Measurements from ENCODE around the gene HOXA3. TPM values are rescaled to one million over a fixed set of nuclear protein-coding genes. Genes with fewer than 3 reads are reported as not detected.
A peak's percentile ranks its signal among the peaks of the same experiment; 100 is the strongest.

The HOXA3 gene
- total and polyA plus RNA-seq, 2 of the 13 experiments (the other 11 are each of a cell fraction or from before 2014, with no cell fraction given), result 2.9 to 4.6 TPM

DNA sequence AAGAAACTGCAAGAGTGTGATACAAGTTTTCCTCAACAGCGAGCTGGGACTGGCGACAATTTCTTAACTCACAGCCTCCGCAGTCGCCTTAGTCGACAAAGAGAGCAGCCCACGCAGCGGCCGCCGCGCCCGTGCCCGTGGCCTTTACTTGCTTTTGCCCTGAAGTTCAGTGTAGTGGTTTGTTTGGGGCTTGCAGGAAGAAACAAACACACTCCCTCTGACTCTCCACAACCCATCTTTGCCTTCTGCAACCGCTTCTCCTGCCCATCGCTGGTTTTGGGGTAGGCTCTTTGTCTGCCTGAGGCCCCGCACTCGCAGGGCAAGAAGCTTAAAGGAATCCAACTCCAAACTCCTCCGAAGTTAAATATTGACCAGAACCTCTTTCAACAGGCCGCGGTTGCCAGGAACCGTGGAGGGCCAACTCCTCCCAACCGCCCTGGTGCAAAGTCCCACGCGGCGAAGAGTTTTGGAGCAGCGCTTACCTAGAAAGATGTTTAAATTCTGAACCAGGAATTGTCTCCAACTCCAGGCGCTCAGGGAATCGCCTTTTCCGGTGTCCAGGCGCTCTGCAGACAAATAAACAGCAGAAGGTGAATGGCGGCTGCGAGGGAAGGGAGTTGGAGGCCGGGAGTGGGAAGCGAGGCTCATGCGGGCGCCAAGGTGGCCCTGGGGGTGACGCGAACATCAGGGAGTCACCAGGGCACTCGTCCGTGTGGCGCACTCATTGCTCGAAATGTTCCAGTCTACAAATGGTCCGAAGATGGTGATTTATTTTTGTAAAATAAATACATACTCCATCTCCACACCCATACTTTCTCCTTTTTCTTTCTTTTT is 30.1 kb downstream of the HOXA3 start (continued):
- TF ChIP-seq, protein P1, sequence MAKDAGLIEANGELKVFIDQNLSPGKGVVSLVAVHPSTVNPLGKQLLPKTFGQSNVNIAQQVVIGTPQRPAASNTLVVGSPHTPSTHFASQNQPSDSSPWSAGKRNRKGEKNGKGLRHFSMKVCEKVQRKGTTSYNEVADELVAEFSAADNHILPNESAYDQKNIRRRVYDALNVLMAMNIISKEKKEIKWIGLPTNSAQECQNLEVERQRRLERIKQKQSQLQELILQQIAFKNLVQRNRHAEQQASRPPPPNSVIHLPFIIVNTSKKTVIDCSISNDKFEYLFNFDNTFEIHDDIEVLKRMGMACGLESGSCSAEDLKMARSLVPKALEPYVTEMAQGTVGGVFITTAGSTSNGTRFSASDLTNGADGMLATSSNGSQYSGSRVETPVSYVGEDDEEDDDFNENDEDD (CRISPR knock-in tag; IDR thresholded peaks at IDR 0.05; ENCODE audit: borderline replicate concordance), result no peak
- no peak for TF ChIP-seq ZNF777 (CRISPR knock-in tag; IDR thresholded peaks at IDR 0.05)
- TF ChIP-seq ADNP (CRISPR knock-in tag; IDR thresholded peaks at IDR 0.05), result no peak
- no peak for TF ChIP-seq ZBTB49 (CRISPR knock-in tag; IDR thresholded peaks at IDR 0.05; ENCODE audit: borderline replicate concordance)
- TF ChIP-seq ZNF264 (CRISPR knock-in tag; IDR thresholded peaks at IDR 0.05), result peak; percentile 28; the same call in 1 of the 2 replicates
- TF ChIP-seq, protein P2, sequence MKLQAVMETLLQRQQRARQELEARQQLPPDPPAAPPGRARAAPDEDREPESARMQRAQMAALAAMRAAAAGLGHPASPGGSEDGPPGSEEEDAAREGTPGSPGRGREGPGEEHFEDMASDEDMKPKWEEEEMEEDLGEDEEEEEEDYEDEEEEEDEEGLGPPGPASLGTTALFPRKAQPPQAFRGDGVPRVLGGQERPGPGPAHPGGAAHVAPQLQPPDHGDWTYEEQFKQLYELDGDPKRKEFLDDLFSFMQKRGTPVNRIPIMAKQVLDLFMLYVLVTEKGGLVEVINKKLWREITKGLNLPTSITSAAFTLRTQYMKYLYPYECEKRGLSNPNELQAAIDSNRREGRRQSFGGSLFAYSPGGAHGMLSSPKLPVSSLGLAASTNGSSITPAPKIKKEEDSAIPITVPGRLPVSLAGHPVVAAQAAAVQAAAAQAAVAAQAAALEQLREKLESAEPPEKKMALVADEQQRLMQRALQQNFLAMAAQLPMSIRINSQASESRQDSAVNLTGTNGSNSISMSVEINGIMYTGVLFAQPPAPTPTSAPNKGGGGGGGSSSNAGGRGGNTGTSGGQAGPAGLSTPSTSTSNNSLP (IDR thresholded peaks at IDR 0.05; ENCODE audit: low read depth, low read length), result peak; percentile 23; the same call in 1 of the 2 replicates
- TF ChIP-seq EHMT2 (IDR thresholded peaks at IDR 0.05; ENCODE audit: borderline replicate concordance, low read depth, low read length), result no peak
- no peak; the same call in 1 of the 2 replicates for TF ChIP-seq MEIS1 (CRISPR knock-in tag; IDR thresholded peaks at IDR 0.05; ENCODE audit: borderline replicate concordance)
- no peak for TF ChIP-seq NFYB (CRISPR knock-in tag; IDR thresholded peaks at IDR 0.05)
- no peak; the same call in 1 of the 2 replicates for TF ChIP-seq HIVEP1 (CRISPR knock-in tag; IDR thresholded peaks at IDR 0.05)
- TF ChIP-seq, protein P3, sequence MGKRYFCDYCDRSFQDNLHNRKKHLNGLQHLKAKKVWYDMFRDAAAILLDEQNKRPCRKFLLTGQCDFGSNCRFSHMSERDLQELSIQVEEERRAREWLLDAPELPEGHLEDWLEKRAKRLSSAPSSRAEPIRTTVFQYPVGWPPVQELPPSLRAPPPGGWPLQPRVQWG (CRISPR knock-in tag; IDR thresholded peaks at IDR 0.05; ENCODE audit: borderline replicate concordance, low read depth), result no peak
- no peak; the same call in 1 of the 2 replicates for TF ChIP-seq ZSCAN29 (CRISPR knock-in tag; conservative IDR thresholded peaks at IDR 0.05)
- TF ChIP-seq KAT2B (IDR thresholded peaks at IDR 0.05; ENCODE audit: borderline replicate concordance, low read depth, low read length), result no peak
- TF ChIP-seq, protein P4, sequence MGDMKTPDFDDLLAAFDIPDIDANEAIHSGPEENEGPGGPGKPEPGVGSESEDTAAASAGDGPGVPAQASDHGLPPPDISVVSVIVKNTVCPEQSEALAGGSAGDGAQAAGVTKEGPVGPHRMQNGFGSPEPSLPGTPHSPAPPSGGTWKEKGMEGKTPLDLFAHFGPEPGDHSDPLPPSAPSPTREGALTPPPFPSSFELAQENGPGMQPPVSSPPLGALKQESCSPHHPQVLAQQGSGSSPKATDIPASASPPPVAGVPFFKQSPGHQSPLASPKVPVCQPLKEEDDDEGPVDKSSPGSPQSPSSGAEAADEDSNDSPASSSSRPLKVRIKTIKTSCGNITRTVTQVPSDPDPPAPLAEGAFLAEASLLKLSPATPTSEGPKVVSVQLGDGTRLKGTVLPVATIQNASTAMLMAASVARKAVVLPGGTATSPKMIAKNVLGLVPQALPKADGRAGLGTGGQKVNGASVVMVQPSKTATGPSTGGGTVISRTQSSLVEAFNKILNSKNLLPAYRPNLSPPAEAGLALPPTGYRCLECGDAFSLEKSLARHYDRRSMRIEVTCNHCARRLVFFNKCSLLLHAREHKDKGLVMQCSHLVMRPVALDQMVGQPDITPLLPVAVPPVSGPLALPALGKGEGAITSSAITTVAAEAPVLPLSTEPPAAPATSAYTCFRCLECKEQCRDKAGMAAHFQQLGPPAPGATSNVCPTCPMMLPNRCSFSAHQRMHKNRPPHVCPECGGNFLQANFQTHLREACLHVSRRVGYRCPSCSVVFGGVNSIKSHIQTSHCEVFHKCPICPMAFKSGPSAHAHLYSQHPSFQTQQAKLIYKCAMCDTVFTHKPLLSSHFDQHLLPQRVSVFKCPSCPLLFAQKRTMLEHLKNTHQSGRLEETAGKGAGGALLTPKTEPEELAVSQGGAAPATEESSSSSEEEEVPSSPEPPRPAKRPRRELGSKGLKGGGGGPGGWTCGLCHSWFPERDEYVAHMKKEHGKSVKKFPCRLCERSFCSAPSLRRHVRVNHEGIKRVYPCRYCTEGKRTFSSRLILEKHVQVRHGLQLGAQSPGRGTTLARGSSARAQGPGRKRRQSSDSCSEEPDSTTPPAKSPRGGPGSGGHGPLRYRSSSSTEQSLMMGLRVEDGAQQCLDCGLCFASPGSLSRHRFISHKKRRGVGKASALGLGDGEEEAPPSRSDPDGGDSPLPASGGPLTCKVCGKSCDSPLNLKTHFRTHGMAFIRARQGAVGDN (CRISPR knock-in tag; IDR thresholded peaks at IDR 0.05), result peak; percentile 77
- TF ChIP-seq ZNF556 (CRISPR knock-in tag; IDR thresholded peaks at IDR 0.05; ENCODE audit: borderline replicate concordance), result peak; percentile 70; the same call in 1 of the 2 replicates
- no peak for TF ChIP-seq ZNF251 (CRISPR knock-in tag; IDR thresholded peaks at IDR 0.05)
- no peak for TF ChIP-seq ZNF17 (CRISPR knock-in tag; IDR thresholded peaks at IDR 0.05)
- no peak for TF ChIP-seq ZNF121 (CRISPR knock-in tag; IDR thresholded peaks at IDR 0.05)

Data from HepG2 (cell line).